AG10803 (cell line): ENCODE measurements around the gene MAP7D3.
"Not testable (repeated sequence)": the region's sequence is repeated elsewhere in the genome, so short reads cannot be mapped to it uniquely, and the experiment has no call there.

Experiments used
- DNase-seq: peaks from one replicate; pipeline ENCODE4 v3.0.0; 2010; ENCODE audit warnings: low read depth
- H3K4me3 ChIP-seq: 2 replicates; pipeline ENCODE4 v1.5.1; 2011; ENCODE audit warnings: mild to moderate bottlenecking, low read length, control low read depth
- CTCF ChIP-seq: conservative IDR thresholded peaks from 2 replicates; pipeline ENCODE4 v1.5.1; 2011; ENCODE audit warnings: mild to moderate bottlenecking, low read length, control low read depth, inconsistent platforms

MAP7D3 gene

GRCh38 chrX:136251041-136251991, at the start of gene MAP7D3:
Gene MAP7D3 (minus strand): TSS chrX:136251400. CDS start chrX:136251358, 42 bp downstream.
- DNase-seq, result peak; percentile 39
- no peak for TF ChIP-seq CTCF
- H3K4me3 ChIP-seq, result peak within 1 kb of the TSS; percentile 73

- DNase-seq, H3K4me3 ChIP-seq: not testable (repeated sequence)
Measured at GRCh38 chrX:136300721-136301120, 49.5 kb upstream of the MAP7D3 start, which contains the start of gene ADGRG4. Gene ADGRG4 (plus strand): TSS chrX:136300963. CDS start chrX:136308778, 7,815 bp downstream.

- no peak for DNase-seq
- no peak overlapping the region for H3K4me3 ChIP-seq
- no peak for TF ChIP-seq CTCF
Measured at GRCh38 chrX:136295380-136295779, 44.2 kb upstream of the MAP7D3 start.

GRCh38 chrX:136292656-136293055, 41.5 kb upstream of the MAP7D3 start:
- TF ChIP-seq CTCF, result no peak
- no peak for DNase-seq
- no peak overlapping the region for H3K4me3 ChIP-seq

GRCh38 chrX:136291824-136292223, 40.6 kb upstream of the MAP7D3 start:
- no peak for TF ChIP-seq CTCF
- DNase-seq, result no peak
- H3K4me3 ChIP-seq, result no peak overlapping the region

GRCh38 chrX:136286375-136286774, 35.2 kb upstream of the MAP7D3 start:
- not testable (repeated sequence) for H3K4me3 ChIP-seq, DNase-seq

GRCh38 chrX:136275553-136275952, 24.4 kb upstream of the MAP7D3 start:
- TF ChIP-seq CTCF, result no peak
- no peak overlapping the region for H3K4me3 ChIP-seq
- DNase-seq, result no peak

- no peak for TF ChIP-seq CTCF
- no peak for DNase-seq
Measured at GRCh38 chrX:136273986-136274385, 22.8 kb upstream of the MAP7D3 start.

More at GRCh38 chrX:136273986-136274385, 22.8 kb upstream of the MAP7D3 start:
- no peak overlapping the region for H3K4me3 ChIP-seq
